GM08714 (cell line): ENCODE data around the gene CAPN2.
"Not testable (repeated sequence)": the region's sequence is repeated elsewhere in the genome, so short reads cannot be mapped to it uniquely, and the experiment has no call there.

ENCODE experiments used
- H3K4me3 ChIP-seq: fragments of 200-500 bp; sonication (Bioruptor generic); 2 replicates; pipeline ENCODE4 v1.5.1; 2014; ENCODE audit warnings: mild to moderate bottlenecking, low read length, inconsistent platforms
- ZNF274 ChIP-seq: IDR thresholded peaks from 2 replicates; pipeline ENCODE4 v1.6.1; 2012; ENCODE audit warnings: mild to moderate bottlenecking, low read depth, low read length

The CAPN2 gene

DNA sequence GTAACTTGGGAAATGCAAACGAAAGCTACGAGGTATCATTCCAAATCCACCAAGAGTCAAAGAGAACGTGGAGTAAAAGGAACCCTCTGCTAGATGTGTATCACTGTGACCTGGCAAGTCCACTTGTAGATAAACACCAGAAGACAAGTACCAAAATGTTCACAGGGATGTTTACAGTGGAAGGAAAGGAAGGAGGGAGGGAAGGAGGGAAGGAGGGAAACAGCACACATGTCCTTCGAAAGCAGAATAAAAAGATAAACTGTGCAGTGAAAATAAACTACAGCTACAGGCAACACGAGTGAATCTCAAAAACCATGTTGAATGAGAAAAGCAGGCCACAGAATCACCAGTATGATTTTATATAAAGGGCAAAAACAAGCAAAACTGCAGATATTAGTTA, 73.5 kb downstream of the CAPN2 start:
- no peak overlapping the region for H3K4me3 ChIP-seq
- no peak for TF ChIP-seq ZNF274

DNA sequence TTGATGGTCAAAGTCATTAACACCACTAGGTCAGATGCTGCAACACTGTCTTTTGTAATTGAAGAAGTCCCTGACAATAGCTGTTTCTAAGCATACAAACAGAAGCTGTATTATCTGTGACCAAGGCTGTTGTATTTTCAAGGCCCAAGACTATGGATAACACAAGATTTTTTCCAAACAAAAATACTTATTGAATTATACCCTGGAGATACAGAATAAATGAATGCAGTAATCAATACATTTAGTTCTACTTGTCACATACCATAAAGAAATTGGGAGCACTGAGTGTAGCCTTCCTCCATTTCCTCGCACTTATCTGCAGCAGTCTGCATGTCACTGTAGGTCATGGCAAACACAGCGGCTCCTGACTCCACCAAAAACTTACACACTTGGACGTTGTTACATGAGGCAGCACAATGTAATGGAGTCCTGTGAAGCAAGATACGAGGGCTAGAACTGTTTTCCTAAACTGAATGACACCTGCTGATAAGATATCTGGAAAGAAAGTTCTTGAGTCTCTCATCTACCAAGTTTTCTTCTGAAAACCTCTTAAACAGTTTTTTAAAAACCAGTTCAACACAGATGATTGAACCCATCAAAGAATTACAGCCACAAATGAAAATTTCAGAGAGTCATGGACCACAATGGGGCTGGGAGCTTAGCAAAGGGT, 76.5 kb downstream of the CAPN2 start:
- no peak for TF ChIP-seq ZNF274
- H3K4me3 ChIP-seq: no peak overlapping the region

DNA sequence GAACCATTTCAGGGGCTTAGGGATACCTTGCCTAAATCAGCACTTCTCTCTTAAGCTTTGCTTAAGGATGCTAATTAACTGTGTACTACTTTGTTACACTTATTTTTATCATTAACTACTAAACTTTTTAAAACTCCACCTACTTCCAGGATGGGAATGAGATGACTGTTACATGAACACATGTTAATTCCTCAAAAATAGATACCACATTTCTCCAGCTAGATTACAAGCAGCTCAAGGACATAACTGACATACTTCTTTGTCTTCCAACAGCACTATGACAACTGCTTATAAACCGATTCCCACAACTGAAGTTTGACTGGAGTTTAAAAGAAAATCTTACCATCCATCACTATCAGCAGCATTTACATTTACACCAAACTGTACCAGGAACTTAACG, 79.7 kb downstream of the CAPN2 start:
- no peak for TF ChIP-seq ZNF274
- no peak overlapping the region for H3K4me3 ChIP-seq

DNA sequence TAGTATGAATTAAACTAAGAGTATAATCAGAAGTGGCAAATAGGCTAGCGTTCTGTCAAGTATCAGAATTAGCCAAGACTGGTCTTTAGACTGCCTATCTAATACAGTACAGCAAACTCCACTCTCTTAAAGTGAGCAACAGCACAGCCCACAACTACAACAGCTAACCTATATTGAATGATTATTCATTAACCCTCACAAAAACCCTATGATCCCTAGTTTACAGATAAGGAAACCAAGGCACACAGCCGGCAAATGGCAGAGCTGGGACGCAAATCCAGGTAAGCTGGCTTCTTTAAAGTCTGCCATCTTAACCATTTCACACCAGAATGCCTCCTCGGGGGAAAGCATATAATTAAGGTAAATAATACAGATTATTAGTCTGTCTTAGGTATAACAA, 81.4 kb downstream of the CAPN2 start:
- no peak for TF ChIP-seq ZNF274
- H3K4me3 ChIP-seq: no peak overlapping the region

DNA sequence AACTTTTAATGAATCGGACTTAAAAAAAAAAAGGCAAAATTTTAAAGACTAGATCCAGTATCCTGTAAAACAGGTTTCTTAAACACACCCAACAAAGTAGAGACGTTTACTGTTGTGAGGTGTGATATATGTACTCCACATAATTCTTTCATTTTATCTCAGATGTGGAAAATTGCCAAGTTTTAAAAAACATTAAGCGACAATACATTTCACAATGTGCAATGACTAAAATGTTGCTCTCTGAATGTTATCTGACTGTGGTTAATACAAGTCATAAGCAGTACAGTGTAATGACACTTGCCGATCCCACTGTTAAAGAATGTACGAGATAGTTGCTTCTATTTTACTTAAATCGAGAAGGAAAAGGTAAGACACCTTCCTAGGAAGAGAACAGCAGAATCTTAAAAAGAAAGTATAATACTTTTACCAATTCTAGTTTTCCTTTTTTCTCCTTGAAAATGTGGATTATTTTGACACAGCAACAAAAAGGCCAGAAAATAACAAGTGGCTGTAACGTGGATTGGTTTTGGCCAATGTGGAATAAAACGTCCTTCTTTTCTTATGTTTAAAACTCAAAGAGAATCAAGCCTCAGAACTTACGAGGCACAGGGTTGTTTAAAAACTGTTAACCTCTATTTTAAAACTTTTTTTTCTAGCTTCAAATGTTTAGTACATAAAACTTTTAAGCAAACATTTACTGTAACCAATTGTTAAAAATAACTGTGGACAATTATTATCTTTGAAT, 82.0 kb downstream of the CAPN2 start:
- no peak for TF ChIP-seq ZNF274
- H3K4me3 ChIP-seq: no peak overlapping the region

DNA sequence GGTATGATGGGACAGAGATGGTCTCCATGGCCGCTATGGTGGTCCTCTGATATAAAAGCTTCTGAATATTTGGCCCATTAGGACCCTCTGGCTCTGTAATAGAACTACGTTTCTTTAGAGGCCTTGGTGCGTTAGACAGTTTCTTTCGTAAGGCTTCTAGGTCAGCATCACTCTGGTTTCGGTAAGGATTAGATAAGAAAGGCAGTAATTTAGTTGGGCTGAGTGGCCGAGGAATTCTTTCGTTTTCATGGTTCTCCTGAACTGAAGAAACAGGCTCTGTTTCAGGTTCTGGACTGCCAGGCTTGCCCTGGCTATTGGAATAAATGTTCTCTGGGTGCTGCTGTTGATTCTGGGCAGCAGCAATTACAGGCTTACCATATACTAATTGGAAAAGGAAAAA, 83.9 kb downstream of the CAPN2 start:
- no peak overlapping the region for H3K4me3 ChIP-seq
- no peak for TF ChIP-seq ZNF274

DNA sequence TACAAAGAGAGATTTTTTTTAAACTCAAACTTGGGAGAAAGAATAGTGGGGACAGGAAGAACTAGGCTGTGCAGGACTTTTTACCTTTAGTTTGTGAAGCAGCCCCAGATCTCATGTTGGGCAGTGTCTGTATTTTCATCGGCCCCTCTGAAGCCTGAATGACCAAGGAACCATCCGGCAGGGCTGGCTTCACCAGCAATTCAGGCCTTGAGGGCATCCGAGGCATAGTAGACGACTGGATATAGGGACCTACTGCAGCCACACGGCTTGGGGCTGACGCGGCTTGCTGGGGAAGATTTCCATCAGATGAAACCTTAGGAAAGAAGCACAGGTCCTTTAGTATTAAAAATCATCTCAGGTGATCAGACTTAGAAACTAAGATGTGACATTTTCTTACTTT, 89.7 kb downstream of the CAPN2 start:
- no peak for TF ChIP-seq ZNF274
- no peak overlapping the region for H3K4me3 ChIP-seq

DNA sequence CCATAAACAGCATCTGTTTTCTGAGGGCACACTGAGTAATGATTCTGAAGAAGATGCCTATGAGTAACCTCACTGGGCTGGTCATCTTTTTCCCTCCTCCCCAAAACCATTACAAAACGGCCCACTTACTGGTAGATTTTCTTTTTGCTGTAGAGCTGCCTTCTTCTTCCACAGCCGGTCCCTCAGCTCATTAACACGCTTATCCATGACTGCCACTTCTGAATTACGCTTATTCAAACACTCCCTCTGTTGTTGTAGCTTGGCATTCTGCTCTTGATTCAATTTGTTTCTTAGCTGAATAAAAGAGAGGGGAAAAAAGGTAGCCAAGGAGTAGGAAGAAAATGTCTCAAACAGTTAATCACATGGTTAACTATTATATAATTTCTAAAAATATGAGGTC, 90.3 kb downstream of the CAPN2 start:
- H3K4me3 ChIP-seq: no peak overlapping the region
- TF ChIP-seq ZNF274: no peak

DNA sequence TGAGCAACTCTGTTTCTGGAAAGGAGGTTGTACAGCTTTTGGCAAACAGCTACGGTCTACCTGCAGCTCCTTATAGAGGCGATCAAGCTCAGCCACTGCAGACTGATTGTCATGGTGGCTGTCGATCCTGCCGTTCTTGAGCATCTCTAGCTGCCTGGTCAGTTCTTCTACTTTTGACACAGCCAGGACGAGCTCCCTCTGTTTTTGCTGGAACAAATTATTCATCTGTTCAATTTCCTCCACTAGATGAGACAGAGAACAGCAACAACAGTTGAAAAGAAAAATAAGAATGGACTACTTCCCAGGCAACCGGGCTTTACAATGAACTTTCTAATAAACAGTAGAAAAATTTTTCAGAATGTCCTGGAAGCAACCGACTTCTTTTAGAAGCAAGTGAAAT, 90.9 kb downstream of the CAPN2 start:
- no peak overlapping the region for H3K4me3 ChIP-seq
- no peak for TF ChIP-seq ZNF274

DNA sequence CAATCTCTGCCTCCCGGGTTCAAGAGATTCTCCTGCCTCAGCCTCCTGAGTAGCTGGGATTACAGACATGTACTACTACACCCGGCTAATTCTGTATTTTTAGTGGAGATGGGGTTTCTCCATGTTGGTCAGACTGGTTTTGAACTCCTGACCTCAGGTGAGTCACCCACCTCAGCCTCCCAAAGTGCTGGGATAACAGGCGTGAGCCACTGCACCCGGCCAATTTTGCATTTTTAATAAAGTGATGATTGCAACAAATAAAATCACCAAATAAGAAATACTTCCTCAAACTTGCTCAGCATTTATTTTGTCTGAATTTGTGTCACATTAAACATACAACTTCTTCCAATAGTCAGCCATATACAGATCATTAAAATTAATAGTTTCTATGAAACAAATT, 97.6 kb downstream of the CAPN2 start:
- H3K4me3 ChIP-seq: not testable (repeated sequence)

DNA sequence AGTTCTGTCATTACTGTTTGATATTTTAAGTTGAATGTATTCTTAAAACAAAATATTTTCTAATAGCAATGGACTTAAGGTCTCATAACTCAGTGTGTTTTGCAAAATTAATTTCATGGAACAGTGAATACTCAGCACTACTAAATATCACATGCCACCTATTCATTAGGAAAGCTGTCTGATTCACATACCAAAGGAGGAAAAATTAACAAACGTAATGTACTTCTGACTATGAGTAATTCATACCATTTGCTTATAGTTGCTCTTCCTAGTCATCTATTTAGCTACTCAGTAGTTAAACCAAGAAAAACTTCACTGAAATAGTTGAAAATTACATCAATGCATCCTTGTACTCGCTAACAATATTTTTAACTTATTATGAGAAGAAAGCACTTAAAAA, 98.2 kb downstream of the CAPN2 start:
- TF ChIP-seq ZNF274: no peak
- no peak overlapping the region for H3K4me3 ChIP-seq

DNA sequence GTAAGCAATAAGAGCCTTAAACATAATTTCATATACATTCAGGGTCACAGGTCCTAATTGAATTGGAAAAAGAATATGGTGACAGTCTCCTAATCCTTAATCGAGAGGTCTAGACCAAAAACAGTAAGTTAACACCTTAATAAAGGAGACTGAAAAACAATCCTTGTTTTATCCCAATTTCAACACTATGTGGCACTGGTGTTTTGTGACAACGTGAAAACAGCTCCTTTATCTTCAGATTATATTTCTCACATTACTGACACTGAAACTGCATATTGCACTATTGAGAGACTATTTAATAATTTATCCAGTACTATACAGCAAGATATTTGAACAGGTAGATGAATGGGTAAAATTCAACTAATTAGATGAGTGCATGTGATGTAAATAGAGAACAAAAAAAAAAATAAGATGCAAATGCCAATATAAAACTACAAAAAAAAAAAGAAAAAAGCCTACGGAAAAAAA, 99.3 kb downstream of the CAPN2 start:
- TF ChIP-seq ZNF274: no peak
- H3K4me3 ChIP-seq: no peak overlapping the region

DNA sequence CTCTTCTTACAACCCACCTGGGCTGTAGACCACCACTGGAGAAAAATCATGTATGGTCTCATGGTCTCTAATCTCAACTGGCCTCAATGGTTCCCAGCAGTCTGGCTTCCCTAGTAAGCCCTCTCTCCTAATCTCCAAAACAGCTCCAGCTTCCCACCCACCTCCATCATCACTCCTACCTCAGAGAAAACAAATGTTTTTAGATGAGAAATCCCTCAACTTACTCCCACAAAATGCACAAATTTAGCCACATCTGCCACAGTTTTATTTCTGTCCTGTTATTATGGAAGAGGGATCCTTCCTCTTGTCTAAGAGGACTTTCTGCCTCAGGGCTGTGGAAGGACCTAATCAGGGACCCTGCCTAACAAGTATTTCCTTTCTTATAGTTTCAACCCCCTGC, 101.3 kb downstream of the CAPN2 start:
- no peak for TF ChIP-seq ZNF274
- no peak overlapping the region for H3K4me3 ChIP-seq

DNA sequence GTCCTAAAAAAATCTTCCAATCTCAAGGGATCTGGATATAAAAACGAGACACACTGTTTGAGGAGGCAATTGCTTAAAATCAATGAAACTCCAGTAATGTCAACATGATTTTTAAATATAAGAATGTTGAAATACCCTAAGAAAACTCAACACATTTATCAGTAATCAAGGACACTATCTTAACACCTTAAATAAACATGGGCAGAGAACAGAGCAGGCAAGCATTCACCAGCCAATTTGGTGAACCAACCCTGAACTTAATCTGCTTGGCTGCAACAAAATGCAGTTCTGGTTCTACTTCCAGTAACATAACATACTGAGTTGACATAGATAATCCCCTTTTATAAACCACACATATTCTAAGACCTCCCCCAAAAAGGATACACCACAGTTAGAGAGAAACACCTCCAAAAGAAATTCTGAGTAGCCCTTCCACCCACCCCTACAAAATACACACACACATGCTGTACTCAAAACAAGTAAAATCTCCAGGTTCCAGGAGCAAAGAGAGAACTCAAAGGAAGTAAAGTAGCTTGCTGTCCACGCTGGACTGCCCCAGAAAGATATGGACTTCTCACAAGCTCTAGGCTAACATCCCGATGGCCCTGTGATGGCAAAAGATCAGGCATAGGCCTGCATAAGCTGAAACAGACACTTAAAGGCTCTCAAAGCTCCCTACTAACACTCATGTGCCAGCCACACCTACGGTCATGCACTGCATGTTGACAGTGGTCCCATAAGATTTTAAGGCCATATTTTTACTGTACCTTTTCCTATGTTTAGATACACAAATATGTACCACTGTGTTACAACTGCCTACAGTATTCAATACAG, 102.9 kb downstream of the CAPN2 start:
- no peak overlapping the region for H3K4me3 ChIP-seq
- no peak for TF ChIP-seq ZNF274

DNA sequence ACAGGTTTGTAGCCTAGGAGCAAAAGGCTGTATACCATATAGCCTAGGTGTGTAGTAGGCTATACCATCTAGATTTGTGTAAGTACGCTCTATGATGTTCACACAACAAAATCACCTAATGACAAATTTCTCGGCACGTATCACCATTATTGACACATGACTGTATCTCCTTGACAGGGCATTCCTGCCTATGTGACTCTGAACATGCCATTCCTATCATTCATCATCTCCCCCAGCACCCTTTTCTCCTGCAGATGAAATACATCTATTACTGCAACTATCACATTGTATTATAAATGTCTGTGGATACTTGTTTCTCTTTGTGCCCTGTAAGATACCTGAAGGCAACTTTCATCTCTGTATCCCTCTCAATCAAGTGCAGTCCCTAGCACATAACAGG, 103.5 kb downstream of the CAPN2 start:
- no peak overlapping the region for H3K4me3 ChIP-seq
- TF ChIP-seq ZNF274: no peak

DNA sequence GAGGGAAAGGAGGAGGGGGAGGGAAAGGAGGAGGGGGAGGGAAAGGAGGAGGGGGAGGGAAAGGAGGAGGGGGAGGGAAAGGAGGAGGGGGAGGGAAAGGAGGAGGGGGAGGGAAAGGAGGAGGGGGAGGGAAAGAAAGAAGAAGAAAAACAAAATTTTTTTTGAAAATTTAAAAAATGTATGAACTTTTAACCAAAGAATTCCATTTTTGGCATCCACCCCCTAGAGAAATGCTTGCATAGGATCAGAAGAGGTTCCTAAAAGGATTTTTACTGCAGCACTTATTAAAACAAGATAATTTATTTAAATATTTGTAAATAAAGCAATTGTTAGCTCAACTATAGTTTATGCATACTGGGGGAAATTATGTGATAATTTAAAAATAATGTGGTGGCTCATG, 104.9 kb downstream of the CAPN2 start:
- H3K4me3 ChIP-seq: not testable (repeated sequence)
